ENCODE data around the gene PRR7.

The PRR7 gene

DNA sequence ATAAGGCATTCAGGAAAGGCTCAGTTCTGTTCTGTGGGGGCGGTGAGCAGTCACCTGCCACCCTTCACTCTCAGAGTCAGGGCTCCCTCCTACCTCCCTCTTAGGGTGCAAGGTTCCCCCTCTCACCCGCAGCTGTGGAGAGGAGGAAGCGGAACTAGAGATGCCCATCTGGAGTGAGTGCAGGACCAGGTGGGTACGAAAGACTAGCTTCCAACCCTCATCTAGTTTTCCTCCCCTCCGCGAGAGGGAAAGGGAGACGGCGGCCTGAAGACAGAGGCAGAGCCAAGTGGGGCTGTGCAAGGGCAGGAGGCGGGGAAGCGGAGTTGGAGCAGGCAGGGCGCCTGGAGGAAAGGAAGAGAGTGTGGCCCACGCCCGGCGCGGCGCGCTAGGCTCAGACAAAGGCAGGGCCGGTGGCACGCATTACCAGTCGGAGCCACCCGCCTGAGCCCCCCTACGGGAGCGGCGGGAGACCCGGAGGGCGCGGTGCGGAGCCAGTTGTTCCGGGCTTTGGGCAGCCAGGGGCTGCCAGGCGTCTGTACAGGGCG lies 7.3 kb downstream of the PRR7 start:
- no peak for DNase-seq

DNA sequence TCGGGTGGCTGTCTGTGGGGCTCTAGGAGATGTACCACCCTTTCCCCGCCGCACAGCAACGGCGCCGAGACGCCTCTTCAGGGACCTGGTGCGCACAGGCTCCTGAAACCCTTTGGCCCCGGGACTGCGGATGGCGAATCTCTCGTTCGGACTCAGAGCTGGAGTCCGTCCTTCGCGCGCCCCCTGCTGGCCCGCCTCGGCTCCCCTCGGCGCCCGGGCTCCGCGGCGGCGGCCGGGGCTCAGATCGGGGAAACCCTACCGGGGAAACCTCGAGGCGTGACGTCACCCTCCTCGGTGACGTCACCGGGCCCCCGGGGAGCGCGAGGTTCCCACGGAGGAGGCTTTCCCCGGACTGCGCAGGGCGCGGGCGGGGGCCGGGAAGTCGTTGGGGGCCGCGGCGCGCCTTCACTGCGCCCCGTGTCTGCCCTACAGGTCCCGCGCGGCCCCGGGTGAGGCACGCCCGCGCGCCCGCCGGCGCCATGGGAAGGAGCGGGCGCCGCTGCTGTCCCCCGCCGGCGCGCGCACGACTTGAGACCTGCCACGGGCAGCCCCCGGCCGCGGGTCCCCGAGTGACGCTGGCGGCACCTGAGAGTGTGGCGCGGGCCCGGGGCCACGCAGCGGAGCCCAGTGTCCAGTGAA lies 7.9 kb downstream of the PRR7 start:
- DNase-seq = peak; percentile 85

DNA sequence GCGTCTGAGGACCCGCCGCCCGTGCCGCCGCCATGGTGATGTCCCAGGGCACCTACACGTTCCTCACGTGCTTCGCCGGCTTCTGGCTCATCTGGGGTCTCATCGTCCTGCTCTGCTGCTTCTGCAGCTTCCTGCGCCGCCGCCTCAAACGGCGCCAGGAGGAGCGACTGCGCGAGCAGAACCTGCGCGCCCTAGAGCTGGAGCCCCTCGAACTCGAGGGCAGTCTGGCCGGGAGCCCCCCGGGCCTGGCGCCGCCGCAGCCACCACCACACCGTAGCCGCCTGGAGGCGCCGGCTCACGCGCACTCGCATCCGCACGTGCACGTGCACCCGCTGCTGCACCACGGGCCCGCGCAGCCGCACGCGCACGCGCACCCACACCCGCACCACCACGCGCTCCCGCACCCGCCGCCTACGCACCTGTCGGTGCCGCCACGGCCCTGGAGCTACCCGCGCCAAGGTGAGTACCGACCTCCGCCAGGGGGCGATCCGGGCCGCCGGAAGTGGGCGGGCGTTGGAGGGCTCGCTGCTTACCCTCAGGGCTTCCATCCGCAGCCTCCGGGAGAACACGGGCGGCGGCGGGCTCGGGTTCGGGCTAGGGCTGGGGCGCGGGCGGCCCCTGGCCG lies 8.5 kb downstream of the PRR7 start:
- DNase-seq = peak; percentile 65

DNA sequence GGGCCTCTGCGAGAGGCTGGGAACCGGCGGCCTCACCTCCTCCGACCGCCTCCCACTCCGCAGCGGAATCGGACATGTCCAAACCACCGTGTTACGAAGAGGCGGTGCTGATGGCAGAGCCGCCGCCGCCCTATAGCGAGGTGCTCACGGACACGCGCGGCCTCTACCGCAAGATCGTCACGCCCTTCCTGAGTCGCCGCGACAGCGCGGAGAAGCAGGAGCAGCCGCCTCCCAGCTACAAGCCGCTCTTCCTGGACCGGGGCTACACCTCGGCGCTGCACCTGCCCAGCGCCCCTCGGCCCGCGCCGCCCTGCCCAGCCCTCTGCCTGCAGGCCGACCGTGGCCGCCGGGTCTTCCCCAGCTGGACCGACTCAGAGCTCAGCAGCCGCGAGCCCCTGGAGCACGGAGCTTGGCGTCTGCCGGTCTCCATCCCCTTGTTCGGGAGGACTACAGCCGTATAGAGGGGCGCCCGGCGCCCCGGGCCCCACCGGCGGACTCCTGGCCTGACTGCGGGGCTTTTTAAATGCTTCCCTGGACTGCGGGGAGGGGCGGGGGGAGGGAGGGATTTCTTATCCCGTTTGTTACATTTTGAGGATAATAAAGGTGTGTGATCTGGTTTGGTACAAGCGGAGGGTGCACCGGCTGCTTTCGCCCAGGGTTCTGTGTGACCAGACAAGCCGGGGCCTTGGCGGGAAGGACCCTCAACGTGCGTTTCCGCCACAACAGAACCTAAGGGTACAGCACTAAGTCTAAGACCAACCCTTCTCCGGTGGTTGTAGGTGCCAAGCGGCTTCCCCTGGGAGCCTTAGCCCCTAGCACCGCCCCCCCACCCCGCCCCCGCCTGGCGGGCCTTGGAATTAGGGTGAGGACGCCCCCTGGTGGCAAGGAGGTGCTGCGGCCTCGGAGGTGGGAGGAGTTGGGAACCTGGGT lies 9.3 kb downstream of the PRR7 start:
- DNase-seq = peak; percentile 85

DNA sequence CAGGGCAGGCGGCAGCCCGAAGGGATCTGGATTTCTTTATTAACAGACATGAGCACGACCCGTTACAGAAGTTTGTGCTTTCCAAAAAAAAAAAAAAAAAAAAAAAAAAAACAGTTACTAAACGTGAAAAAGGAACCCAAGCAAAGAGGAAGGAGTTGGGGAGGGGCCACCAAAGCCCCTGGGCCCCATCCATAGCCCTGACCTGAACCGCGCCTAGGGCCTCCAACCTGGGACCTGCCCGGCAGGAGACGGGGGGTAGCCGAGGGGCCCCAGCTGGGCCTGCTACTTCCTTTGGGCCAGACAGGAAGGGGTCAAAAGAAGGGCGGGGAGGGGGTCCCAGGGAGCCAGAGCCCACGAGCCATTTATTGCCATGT lies 10.0 kb downstream of the PRR7 start:
- DNase-seq = no peak

DNA sequence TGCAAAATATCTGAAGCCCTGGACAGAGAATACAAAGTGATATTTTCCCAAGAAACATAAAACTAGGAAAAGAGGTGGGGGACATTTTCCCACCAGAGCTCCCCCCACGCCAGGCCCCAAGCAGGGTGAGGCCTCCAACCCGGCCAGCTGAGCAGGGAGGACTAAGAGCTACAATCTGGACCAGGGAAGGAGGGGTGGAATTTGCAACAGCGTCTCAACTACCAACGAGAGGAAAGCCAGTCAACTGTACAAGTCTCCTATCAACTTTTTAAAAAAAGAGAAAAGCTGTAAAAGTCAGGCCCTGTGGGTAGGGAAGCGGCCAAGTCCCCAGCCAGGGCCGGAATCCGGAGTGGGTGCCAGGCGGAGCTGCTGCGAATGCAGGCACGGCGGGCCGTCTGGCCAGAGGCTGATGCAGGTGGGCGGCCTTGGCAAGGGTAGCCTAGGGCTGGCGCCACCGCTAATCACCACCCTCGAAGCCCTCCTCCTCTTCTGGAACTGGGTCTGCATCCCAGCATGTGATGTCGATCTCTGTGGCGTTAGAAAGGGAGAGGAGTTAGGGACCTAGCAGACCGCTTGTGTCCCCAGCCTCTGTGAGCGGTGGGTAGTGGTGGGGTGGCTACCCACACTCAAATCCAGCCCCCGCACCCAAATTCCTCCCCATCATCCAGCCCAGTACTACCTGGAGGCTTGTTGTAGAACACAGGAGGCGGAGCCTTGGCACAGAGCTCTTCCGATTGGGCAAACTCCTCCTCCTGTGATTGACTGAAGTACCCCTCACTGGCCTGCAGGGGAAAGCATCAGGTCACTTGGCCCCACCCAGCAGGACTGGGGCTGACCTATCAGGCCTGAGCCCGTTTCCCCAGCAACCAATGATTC lies 10.6 kb downstream of the PRR7 start:
- peak; percentile 96 for DNase-seq

DNA sequence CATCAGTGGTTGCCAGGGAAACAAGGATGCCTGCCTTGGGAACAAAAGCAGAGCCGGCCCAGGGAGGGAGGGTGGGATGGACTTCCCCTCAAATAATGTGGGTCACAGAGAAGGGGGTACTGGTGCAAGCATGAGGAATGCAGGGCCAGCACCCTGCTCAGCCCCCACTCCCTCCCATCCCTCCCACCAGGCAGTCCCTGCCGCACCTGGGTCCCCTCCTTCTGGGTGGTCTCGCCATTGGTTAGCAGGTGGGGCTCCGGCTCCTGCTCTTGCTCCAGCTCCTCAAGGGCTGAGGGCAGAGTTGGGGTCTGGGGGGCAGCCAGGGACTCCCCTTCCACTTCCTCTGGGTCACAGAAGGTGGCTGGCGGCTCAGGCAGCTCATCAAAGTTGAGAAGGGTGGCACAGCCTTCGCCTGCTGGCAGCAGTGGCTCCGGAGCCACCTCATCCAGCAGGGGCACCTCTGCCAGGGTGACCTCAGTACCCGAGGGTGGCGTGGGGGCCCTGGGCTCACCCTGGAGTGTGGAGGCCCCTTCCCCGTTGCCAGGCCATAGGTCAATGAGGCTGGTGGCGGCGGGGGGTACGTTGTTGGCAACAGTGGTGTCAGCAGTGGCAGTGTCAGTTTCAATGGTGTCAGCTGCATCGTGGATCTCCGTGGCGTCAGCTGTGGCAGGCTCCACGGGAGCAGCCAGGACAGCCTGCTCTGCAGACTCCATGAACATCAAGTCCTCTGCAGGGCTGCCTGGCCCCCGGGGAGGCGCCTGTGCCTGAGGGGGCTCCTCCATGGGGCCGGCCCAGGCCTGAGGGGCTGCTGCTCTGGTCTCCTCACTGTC lies 11.5 kb downstream of the PRR7 start:
- no peak for DNase-seq

DNA sequence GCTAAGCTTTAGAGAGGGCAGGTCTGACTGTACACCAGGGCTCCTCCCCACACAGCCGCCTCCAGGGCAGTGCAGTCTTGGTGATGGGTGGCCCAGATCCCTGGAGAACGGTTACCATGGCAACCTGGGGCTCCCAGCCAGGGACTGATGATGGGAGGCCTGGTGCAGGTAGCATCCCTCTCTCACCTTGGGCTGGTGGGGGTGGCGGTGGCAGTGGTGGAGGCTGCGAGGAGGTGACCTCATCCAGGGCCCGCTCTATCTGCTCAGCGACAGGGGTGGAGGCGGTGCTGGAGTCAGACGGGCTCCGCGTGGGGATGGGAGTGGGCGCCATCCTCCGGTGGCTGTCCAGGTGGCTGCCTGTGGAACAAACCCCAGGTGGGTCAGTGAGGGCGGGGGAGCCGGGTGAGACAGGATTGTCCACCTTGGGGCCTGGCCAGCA lies 12.3 kb downstream of the PRR7 start:
- peak; percentile 14 for DNase-seq

DNA sequence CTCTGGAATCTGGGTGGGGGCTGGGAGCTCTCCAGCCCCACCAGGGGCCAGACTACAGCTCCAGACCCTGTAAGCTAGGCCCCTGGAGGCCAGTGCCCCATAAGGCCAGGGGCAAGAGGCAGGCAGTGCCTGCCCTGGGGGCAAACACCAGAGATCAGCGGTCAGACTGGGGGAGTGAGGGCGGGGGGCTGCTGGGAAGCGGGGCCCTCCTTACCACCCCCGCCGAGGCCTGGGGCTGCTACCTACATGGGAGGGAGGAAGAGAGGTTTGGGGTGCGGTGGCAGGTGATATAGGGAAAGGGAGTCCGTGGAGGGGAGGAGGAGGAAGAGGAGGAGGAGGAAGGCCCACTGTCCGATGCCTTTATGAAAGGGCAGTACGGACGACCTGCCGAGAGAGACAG lies 12.7 kb downstream of the PRR7 start:
- DNase-seq = no peak

DNA sequence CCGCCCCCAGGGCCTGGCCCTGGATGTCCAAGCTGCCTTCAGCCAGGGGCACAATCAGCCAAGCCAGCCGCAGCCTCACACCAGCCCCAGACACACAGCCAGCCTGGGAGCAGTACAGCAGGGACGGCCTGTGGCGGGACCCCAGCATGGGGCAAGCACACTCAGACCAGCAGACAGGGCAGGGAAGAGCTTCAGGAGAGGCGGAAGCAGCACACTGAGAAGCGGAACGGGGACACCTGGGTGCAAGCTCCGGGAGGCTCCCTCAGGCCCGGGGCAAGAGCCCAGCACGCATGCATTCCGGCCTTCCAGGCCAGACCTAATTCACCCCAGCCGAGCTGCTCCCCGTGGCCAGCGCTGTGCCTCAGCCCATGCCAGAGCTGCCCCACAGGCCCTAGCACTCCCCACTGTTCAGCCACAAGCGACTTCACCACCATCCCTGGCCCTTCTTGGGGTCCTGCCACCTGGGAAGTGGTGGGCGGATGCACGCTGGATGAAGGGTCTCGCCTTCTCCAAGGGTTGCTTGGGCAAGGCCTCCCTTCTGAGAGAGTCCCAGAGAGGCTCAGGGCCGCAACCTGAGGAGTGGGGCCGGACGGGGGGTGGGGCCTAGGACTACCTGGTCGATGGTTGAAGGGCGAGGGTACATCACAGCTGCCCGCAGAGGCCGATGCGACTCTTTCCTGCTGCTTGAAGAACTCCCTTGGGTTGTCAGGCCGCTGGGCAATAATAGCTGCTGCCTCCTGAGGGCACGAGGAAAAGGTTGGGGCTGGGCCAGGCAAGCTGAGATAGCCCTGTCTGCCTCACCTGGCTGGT lies 13.4 kb downstream of the PRR7 start:
- DNase-seq = no peak

DNA sequence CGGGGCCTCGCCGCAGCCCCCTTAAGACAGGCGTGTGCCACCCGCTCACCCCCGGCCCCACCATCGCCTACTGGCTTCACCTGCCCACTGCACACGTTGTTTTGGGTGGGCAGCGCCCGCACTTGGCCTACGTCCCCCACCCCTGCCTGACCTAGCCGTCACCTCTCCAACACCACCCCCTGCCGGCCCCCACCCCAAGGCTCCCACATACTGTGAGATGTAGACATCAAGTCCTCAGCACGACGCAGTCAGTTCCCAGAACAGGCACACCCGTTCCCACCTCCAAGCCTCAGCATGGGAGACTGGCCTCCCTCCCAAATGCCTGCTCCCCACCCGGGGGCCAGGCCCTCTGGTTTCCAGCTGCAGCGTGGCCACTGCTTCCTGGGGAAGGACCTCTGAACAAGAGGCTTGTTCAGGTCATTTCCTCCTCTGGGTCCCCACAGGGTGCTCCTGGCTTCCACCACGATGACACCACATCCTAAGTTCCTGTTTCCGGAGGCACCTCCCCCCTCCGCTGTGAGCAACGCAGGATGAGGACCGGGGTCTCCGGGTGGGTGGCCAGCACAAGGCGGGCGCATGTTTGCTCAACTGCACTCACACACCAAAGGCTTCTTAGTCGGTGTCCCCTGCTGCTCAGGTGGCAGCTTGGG lies 15.5 kb downstream of the PRR7 start:
- no peak for DNase-seq

DNA sequence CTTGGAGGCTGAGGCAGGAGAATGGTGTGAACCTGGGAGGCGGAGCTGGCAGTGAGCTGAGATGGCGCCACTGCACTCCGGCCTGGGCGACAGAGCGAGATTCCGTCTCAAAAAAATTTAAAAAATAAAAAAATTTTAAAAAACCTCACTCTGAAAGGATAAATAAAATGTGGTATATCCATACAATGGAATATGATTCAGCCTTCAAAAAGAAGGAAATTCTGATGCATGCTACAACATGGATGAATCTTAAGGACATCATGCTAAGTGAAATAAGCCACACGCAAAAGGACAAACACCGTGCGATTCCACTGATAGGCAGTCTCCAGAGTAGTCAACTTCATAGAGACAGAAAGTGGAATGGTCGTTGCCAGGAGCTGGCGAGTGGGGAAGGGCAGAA lies 18.4 kb downstream of the PRR7 start:
- DNase-seq = no peak

DNA sequence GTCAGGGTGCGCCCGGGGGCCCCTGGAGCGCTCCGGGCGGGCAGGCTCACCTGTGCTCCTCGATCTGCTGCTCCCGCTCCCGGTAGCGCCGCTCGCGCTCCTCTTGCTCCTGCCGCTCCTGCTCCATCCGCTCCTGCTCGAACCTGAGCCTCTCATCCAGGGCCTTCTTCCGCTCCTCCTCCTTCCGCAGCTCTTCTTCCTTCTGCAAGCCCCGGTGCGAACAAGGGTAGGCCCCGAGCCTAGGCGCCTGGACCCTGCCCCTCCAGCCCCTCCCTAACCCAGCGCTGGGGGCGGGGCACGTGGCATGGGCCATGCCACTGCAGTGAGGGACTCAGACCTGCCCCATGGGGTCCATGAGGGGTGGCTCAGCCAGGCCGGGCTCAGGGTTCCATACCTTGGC lies 20.2 kb downstream of the PRR7 start:
- DNase-seq = no peak

DNA sequence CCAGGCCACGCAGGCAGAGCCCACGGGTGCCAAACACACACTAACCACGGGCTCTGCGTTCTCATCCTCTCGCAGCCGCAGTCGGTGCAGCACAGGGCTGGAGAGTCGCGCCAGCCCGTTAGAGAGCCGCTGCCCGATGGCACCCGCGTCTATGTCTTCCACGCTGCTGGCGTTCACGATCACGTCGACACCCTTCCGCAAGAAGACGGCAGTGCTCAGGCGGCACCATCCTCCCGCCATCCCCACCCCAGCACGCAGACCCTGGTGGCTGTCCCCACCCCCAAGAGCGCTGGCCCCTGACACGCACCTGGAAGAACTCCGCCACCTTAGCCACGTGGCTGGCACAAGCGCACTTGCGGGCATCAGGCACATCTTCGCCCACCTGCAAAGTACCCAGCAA lies 20.8 kb downstream of the PRR7 start:
- DNase-seq = no peak

DNA sequence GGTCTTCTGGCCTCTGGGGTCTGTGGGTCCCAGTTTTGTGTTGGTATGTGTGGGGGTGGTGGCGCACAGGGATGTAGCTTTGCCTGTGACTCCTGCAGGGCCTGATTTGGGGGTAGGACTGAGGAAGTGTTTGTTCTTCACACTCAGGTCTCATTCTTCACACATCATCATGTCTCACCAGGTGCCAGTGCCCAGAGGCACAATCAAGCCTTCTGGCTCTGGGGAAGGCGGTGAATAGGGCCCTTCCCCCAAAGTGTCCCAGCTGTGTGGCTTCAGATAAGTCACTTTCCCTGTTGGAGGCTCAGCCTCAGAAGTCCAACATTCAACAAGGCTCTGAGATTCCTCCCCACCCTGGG lies 21.7 kb downstream of the PRR7 start:
- no peak for DNase-seq

DNA sequence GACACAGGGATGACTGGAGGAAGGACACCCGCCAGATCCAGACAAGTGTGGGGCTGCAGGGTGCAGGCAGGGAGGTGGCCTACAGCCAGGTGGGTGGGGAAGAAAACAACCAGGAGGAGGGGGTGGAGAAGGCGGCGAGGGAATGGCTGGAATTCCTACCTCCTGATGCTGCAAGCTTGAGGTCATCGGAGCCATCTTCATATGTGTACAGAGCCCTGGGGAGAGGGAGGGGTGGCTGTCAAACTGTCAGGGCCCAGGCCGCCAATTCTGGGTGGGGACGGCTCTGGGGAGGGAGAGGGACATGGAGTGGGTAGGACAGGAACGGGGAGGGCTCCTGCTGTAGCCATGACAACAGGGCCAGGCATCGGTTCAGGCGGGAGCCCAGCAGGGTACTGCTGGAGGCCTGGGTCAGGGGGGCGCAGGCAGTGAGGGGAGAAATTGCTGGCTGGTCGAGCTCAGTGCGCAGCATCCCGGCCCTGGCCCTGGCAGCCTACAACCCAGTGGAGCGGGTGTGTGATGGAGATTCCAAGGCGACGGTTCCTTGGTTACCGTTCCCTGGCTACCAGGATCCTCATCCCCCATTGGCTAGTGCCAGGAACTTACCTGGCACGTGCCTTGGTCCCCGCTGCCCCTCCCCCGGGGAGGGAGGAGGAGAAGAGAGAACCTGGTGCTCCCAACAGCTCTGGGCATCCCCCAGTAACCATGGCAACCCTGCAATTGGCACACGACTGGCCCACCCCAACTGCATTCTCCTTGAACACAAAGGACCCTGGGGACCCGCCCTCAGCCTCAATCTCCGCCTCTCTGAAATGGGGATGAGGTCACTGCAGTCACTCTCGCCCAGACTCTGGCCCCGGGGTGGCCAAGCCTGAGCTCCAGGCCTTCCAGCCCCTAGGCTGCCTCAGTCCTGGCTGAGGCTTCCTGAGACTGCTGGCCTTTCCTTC lies 22.3 kb downstream of the PRR7 start:
- DNase-seq = peak; percentile 73

DNA sequence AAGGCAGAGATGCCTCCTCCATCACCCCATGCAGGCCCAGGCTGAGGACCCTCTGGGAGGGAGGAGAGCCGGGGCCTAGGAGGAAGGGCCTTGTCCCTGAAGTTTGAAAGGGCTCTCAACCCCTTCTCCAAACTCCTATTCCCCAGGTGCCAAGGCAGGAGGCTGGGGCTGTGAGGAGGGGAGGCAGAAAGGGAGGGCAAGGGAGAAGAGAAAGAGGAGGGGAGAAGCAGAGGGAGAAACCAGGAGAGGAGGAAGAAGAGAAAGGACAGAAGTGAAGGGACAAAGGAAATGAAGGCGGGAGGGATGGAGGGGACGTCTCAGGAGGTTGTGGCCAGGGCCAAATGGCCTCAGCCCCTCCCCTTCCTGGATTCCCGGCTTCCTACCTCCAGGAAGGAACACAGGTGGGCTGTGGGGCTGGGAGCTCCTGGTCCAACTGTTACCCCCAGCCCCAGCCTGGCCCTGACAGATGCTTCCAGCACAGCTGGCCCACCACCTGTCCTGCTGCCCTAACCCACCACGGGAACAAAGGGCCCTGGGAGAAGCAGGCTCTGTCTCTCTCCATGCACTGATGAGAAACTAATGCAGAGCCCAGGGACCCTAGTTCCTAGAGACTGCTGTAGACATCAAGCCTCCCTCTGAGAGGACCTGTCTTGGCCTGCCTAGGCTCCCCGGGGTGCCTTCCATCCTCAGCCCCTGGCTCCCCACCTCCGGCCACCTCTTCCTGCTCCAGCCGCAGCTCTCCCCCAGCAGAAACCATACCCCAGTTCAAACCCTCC lies 23.3 kb downstream of the PRR7 start:
- no peak for DNase-seq
